Keratinocyte (primary cell): ENCODE data around the gene PABPN1. TPM values are rescaled to one million over a fixed set of nuclear protein-coding genes. Genes with fewer than 3 reads are reported as not detected.
A peak's percentile ranks its signal among the peaks of the same experiment; 100 is the strongest.

Source experiments
- DNase-seq: peaks from one replicate; pipeline ENCODE4 v3.0.0-alpha.2; 2011; ENCODE audit warnings: low read depth, missing footprints, low spot score
- FAIRE-seq: peaks from 2 replicates; lab custom pipeline; 2011; peaks lifted over from hg19 to GRCh38; lab: Jason Lieb, UNC
- H2AFZ ChIP-seq: 2 replicates; pipeline ENCODE4 v1.6.0; 2012; ENCODE audit warnings: low read length, control low read depth, inconsistent platforms; ENCODE audit not compliant: control insufficient read depth
- H3K27ac ChIP-seq: 2 replicates; pipeline ENCODE4 v1.5.1; 2011; ENCODE audit warnings: low read length; ENCODE audit not compliant: control insufficient read depth, insufficient read depth
- H3K27me3 ChIP-seq: 3 replicates; pipeline ENCODE4 v1.6.0; 2011; ENCODE audit warnings: low read length; ENCODE audit not compliant: control insufficient read depth, insufficient read depth; ENCODE audit errors: extremely low read depth
- H3K36me3 ChIP-seq, 2 experiments: 2 replicates in 1 of 2; 3 replicates in 1 of 2; pipeline ENCODE4 v1.5.1; 2011; ENCODE audit warnings: low read length in 2 of 2, mild to moderate bottlenecking in 1 of 2; ENCODE audit not compliant: control insufficient read depth in 2 of 2, insufficient read depth in 2 of 2; ENCODE audit errors: extremely low read depth in 1 of 2
- H3K4me1 ChIP-seq: 3 replicates; pipeline ENCODE4 v1.5.1; 2011; ENCODE audit warnings: low read length; ENCODE audit not compliant: control insufficient read depth, insufficient read depth; ENCODE audit errors: extremely low read depth
- H3K4me2 ChIP-seq: 3 replicates; pipeline ENCODE4 v1.6.0; 2011; ENCODE audit warnings: low read depth, low read length; ENCODE audit not compliant: control insufficient read depth, insufficient read depth; ENCODE audit errors: extremely low read depth
- H3K4me3 ChIP-seq, 3 experiments: fragments of 200-600 bp in 1 of 3; sonication (generic) in 1 of 3; 2 replicates in 2 of 3; 3 replicates in 1 of 3; pipeline ENCODE4 v1.5.1; 2011 to 2016; ENCODE audit warnings: low read length in 3 of 3, mild to moderate bottlenecking in 3 of 3, control low read depth in 2 of 3, inconsistent platforms in 1 of 3, low read depth in 1 of 3, mixed read lengths in 1 of 3, mixed run types in 1 of 3, moderate library complexity in 1 of 3; ENCODE audit not compliant: control insufficient read depth in 2 of 3, insufficient read depth in 2 of 3; ENCODE audit errors: extremely low read depth in 1 of 3
- H3K79me2 ChIP-seq: 2 replicates; pipeline ENCODE4 v1.6.0; 2012; ENCODE audit warnings: low read length; ENCODE audit not compliant: control insufficient read depth, insufficient read depth
- H3K9ac ChIP-seq: 3 replicates; pipeline ENCODE4 v1.6.0; 2011; ENCODE audit warnings: low read length; ENCODE audit not compliant: control insufficient read depth, insufficient read depth; ENCODE audit errors: extremely low read depth
- H3K9me1 ChIP-seq: 3 replicates; pipeline ENCODE4 v1.6.0; 2011; ENCODE audit warnings: low read length; ENCODE audit not compliant: control insufficient read depth, insufficient read depth; ENCODE audit errors: extremely low read depth
- H3K9me3 ChIP-seq: 2 replicates; pipeline ENCODE4 v1.5.1; 2012; ENCODE audit warnings: low read depth, low read length; ENCODE audit not compliant: control insufficient read depth
- H4K20me1 ChIP-seq: 3 replicates; pipeline ENCODE4 v1.6.0; 2011; ENCODE audit warnings: low read length; ENCODE audit not compliant: control insufficient read depth, insufficient read depth; ENCODE audit errors: extremely low read depth
- EZH2 ChIP-seq: IDR thresholded peaks from one replicate; pipeline ENCODE4 v1.6.1; 2012; ENCODE audit warnings: inconsistent platforms, mild to moderate bottlenecking, low read length, moderate library complexity
- dilution Hi-C: fragments of 300-500 bp; cut with MboI; formaldehyde crosslinking; loops from one replicate; pipeline ENCODE4 v1.7.0; 2020; ENCODE audit warnings: low sequenced_read_pairs; ENCODE audit not compliant: extremely low pct_ligation_motif_present
- polyA plus RNA-seq, 5 experiments: library from polyadenylated mRNA; depleted of rRNA in 3 of 5; stranded (reverse) in 3 of 5; stranded (forward) in 1 of 5; unstranded in 1 of 5; fragments of >200 nt; gene quantifications; 1 replicate in 1 of 5; 2 replicates in 3 of 5; 3 replicates in 1 of 5; pipeline versions ENCODE4 v1.2.1 to v1.2.3, GENCODE V29; 2011 to 2012; ENCODE audit warnings: missing spikeins in 2 of 5, low read depth in 1 of 5, low replicate concordance in 1 of 5
- TF ChIP-seq, protein P1 (sequence below), 3 experiments: IDR thresholded peaks in 1 of 3; conservative IDR thresholded peaks in 1 of 3; optimal IDR thresholded peaks in 1 of 3; 2 replicates in 2 of 3; 3 replicates in 1 of 3; pipeline versions ENCODE3 to v1.5.1; 2011; ENCODE audit warnings: low read length in 3 of 3, mild to moderate bottlenecking in 3 of 3, moderate library complexity in 2 of 3, control low read depth in 1 of 3, inconsistent platforms in 1 of 3; ENCODE audit not compliant: insufficient read depth in 2 of 3; ENCODE audit errors: extremely low read depth in 1 of 3

PABPN1 gene
- polyA plus RNA-seq, 1 donor (not counting 4 experiments of a cell fraction or from before 2014, with no cell fraction given) = 185 TPM

DNA sequence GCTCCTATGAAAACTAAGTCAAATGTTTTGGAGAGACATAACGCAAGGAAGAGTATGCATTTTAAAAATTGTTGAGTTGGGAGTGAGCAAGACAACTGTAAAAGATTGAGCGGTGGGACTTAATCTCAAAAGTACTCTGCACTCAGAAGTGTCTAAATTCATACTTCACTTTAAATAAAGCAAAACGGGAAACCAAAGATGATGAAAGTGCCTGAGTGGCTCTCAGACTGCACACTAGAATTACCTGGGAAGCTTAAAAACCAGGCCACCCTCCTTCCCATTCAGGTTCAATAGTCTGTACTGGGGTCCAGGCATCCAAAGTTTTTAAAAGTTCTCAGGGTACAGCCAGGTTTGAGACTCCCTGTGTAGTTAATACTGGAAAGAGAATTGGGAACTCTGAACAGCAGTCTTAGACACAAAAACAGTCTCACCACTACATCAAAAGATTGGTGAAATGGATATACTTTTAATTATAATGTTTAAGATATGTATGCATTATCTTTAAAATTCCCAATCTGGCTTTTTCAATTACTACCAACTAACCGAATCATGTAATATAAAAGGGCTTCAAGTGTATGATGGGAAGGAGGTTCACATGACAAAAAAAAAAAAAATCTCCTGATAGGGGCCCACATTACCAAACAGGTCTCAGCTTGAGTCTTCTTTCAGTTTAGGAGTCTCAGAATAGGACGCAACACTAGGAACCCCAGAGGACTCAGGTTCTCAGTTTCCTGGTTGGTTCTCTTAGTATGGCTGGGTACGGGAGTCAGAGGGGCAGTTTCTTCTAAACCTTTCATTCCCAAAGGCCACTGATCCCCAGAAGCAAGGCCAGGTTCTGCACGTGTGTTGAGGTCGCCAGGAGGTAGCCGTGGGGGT is 36.4 kb upstream of the PABPN1 start:
- Histone ChIP-seq H3K4me3 (peak overlapping the region; percentile 77 to 97 (median 96)), H3K4me2 (peak overlapping the region; percentile 94), H3K36me3 (peaks cover 6 to 7% of the 10 kb centered on the region in 2 experiments), H3K9me1 (no peaks in the 10 kb centered on the region), H3K9ac (peak overlapping the region; percentile 94), H2AFZ (peak overlapping the region; percentile 78), H3K4me1 (peaks cover 14% of the 10 kb centered on the region), H3K79me2 (peaks cover 49% of the 10 kb centered on the region), H3K9me3 (no peaks in the 10 kb centered on the region), H4K20me1 (no peaks in the 10 kb centered on the region), H3K27ac (peak overlapping the region; percentile 95), H3K27me3 (no peaks in the 10 kb centered on the region)
- no peak for FAIRE-seq
- no peak for DNase-seq
- TF ChIP-seq, protein P1, sequence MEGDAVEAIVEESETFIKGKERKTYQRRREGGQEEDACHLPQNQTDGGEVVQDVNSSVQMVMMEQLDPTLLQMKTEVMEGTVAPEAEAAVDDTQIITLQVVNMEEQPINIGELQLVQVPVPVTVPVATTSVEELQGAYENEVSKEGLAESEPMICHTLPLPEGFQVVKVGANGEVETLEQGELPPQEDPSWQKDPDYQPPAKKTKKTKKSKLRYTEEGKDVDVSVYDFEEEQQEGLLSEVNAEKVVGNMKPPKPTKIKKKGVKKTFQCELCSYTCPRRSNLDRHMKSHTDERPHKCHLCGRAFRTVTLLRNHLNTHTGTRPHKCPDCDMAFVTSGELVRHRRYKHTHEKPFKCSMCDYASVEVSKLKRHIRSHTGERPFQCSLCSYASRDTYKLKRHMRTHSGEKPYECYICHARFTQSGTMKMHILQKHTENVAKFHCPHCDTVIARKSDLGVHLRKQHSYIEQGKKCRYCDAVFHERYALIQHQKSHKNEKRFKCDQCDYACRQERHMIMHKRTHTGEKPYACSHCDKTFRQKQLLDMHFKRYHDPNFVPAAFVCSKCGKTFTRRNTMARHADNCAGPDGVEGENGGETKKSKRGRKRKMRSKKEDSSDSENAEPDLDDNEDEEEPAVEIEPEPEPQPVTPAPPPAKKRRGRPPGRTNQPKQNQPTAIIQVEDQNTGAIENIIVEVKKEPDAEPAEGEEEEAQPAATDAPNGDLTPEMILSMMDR (optimal IDR thresholded peaks at IDR 0.05 in 1 of 3, IDR thresholded peaks at IDR 0.05 in 1 of 3, conservative IDR thresholded peaks at IDR 0.05 in 1 of 3; ENCODE audit: extremely low read depth in 1 of 3, insufficient read depth in 2 of 3, low read length in 3 of 3) = no peak
- no peak for TF ChIP-seq EZH2
- dilution Hi-C loops = no loop called here

DNA sequence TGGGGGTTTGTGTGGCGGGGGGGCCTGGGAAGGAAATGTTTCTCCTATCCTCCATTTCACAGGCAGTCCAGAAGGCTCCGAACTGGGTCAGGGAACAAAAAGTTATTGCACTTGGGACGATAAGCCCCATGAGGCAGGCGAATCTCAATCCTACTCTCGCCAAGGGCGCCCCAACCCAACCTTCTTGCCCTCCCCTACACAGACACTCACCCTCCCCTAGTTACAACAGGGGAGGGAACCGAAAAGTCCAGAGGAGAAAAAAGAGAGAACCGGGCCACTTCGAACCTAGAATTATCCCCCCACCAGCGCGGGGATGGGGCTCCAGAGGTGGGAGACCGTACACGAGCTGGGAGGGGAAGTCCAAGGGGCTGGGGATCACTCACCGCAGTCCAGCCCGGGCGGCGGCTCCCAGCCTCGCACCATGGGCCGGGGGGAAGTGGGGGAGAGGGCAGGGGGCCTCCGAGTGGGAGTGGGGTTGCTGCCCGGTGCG is 35.7 kb upstream of the PABPN1 start:
- TF ChIP-seq EZH2 = no peak
- TF ChIP-seq, protein P1 (optimal IDR thresholded peaks at IDR 0.05 in 1 of 3, IDR thresholded peaks at IDR 0.05 in 1 of 3, conservative IDR thresholded peaks at IDR 0.05 in 1 of 3; ENCODE audit: extremely low read depth in 1 of 3, insufficient read depth in 2 of 3, low read length in 3 of 3) = no peak
- DNase-seq (no peak), FAIRE-seq (no peak)
- Histone ChIP-seq H3K9ac (peak overlapping the region; percentile 94), H2AFZ (peak overlapping the region; percentile 78), H3K27me3 (no peaks in the 10 kb centered on the region), H3K4me1 (peaks cover 14% of the 10 kb centered on the region), H3K9me3 (no peaks in the 10 kb centered on the region), H3K36me3 (peaks cover 6 to 7% of the 10 kb centered on the region in 2 experiments), H3K4me3 (peak overlapping the region; percentile 77 to 97 (median 96)), H3K9me1 (no peaks in the 10 kb centered on the region), H3K79me2 (peaks cover 43% of the 10 kb centered on the region), H4K20me1 (no peaks in the 10 kb centered on the region), H3K27ac (peak overlapping the region; percentile 95), H3K4me2 (peak overlapping the region; percentile 94)
- dilution Hi-C loops = no loop called here
